GM20431 (cell line): ENCODE results near the gene MTTP.

Experiments used
- in situ Hi-C: fragments of 300-500 bp; cut with MseI, MboI; formaldehyde crosslinking; loops from one replicate; pipeline ENCODE4 v1.15.0; 2020; ENCODE audit warnings: low sequenced_read_pairs; ENCODE audit not compliant: unreplicated experiment

The MTTP gene

GRCh38 chr4:99636422-99636821, 61.8 kb downstream of the MTTP start:
- in situ Hi-C loops = no loop called here

- in situ Hi-C loops = no loop called here
Observed at GRCh38 chr4:99637174-99637573, 62.5 kb downstream of the MTTP start.

- in situ Hi-C loops = no loop called here
Observed at GRCh38 chr4:99640676-99641075, 66.1 kb downstream of the MTTP start.

GRCh38 chr4:99642725-99643489, 68.3 kb downstream of the MTTP start:
- in situ Hi-C loops = no loop called here

GRCh38 chr4:99644453-99644852, 69.8 kb downstream of the MTTP start:
- in situ Hi-C loops = no loop called here

GRCh38 chr4:99645036-99645435, 70.4 kb downstream of the MTTP start:
- in situ Hi-C loops = no loop called here

- in situ Hi-C loops = no loop called here
Observed at GRCh38 chr4:99645638-99646037, 71.0 kb downstream of the MTTP start.

- in situ Hi-C loops = no loop called here
Observed at GRCh38 chr4:99647071-99647470, 72.4 kb downstream of the MTTP start.

GRCh38 chr4:99648321-99648720, 73.7 kb downstream of the MTTP start:
- in situ Hi-C loops = no loop called here

GRCh38 chr4:99649208-99649607, 74.6 kb downstream of the MTTP start:
- in situ Hi-C loops = no loop called here

GRCh38 chr4:99649778-99650177, 75.2 kb downstream of the MTTP start:
- in situ Hi-C loops = no loop called here

- in situ Hi-C loops = no loop called here
Observed at GRCh38 chr4:99651016-99651769, 76.6 kb downstream of the MTTP start.

- in situ Hi-C loops = no loop called here
Observed at GRCh38 chr4:99651811-99652485, 77.3 kb downstream of the MTTP start.

GRCh38 chr4:99652596-99653436, 78.2 kb downstream of the MTTP start:
- in situ Hi-C loops = no loop called here

- in situ Hi-C loops = no loop called here
Observed at GRCh38 chr4:99653916-99654315, 79.3 kb downstream of the MTTP start.

- in situ Hi-C loops = no loop called here
Observed at GRCh38 chr4:99654361-99654761, 79.7 kb downstream of the MTTP start.

- in situ Hi-C loops = no loop called here
Observed at GRCh38 chr4:99655308-99656081, 80.9 kb downstream of the MTTP start.

GRCh38 chr4:99657798-99658197, 83.2 kb downstream of the MTTP start, which contains the start of gene C4orf54:
TSS of gene C4orf54 (minus strand) at chr4:99657828. CDS start at chr4:99654648, 3,180 bp downstream.
- in situ Hi-C loops = no loop called here

- in situ Hi-C loops = no loop called here
Observed at GRCh38 chr4:99658666-99659065, 84.0 kb downstream of the MTTP start.
